OCI-LY3 (cell line): Measurements from ENCODE around the gene FANCC.

ENCODE experiments used
- EZH2phosphoT487 ChIP-seq: fragments of 200-600 bp; shearing (Covaris generic); IDR thresholded peaks from 2 replicates; pipeline ENCODE4 v1.6.1; 2018; ENCODE audit warnings: antibody characterized with exemption, mixed run types, low read depth
- TF ChIP-seq, protein P1 (sequence below): fragments of 200-600, 300-600 bp; sonication (generic); IDR thresholded peaks from 2 replicates; pipeline ENCODE4 v1.5.1; 2014; ENCODE audit warnings: antibody characterized with exemption, low read length, low read depth

DNA sequence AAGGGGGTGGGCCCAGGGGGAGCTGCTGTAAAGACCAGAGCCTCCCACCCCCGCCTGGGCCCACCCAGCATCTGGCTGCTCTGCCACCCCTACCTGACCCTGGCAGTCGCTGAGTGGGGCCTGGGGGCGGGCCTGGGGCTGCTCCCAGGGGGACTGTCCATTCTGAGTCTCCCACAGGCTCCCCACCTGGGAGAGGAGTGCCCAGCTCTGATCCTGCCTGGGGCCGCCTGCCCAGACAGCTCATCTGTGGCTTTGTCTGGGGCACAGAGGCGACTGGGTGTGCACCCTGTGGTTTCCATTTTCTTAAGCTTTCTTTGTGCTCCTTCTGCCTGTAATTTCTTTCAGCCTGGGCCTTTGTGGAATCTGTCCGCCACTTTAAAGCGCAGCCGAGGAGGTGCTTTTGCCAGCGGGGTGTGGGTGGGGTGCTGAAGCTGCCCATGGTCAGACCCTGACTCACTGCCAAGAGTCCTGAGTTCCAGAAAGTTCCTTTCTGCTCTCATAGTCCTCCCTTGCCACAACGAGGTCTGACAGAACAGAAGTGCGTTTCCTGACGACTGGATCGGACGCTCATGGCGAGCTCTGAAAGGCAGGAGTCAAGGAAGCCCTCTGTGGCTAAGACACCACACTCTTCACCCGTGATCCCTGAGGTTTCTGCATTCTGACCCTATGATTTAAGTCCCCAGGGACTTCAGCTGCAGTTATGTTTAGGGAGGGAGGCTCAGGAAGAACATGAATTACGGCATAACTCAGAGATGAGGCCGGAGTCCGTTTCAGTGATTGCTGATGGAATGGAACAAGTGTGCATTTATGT is 225.0 kb downstream of the FANCC start:
- TF ChIP-seq, protein P1, sequence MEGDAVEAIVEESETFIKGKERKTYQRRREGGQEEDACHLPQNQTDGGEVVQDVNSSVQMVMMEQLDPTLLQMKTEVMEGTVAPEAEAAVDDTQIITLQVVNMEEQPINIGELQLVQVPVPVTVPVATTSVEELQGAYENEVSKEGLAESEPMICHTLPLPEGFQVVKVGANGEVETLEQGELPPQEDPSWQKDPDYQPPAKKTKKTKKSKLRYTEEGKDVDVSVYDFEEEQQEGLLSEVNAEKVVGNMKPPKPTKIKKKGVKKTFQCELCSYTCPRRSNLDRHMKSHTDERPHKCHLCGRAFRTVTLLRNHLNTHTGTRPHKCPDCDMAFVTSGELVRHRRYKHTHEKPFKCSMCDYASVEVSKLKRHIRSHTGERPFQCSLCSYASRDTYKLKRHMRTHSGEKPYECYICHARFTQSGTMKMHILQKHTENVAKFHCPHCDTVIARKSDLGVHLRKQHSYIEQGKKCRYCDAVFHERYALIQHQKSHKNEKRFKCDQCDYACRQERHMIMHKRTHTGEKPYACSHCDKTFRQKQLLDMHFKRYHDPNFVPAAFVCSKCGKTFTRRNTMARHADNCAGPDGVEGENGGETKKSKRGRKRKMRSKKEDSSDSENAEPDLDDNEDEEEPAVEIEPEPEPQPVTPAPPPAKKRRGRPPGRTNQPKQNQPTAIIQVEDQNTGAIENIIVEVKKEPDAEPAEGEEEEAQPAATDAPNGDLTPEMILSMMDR = no peak
- no peak for TF ChIP-seq EZH2phosphoT487
